Measurements from ENCODE around the gene KRTAP10-2. TPM values are rescaled to one million over a fixed set of nuclear protein-coding genes. Genes with fewer than 3 reads are reported as not detected.

The KRTAP10-2 gene
- total RNA-seq, 6 experiments from 2014 or later: not detected

GRCh38 chr21:44533891-44534627 lies 17.2 kb downstream of the KRTAP10-2 start:
- no peak overlapping the region for H3K4me3 Mint-ChIP-seq
- no peak for DNase-seq
- no peak overlapping the region for H3K27ac Mint-ChIP-seq
- H3K27me3 Mint-ChIP-seq (ENCODE audit: insufficient read depth): peaks cover 13% of the 10 kb centered on the region
- peaks cover 25% of the 10 kb centered on the region for H3K9me3 Mint-ChIP-seq
- TF ChIP-seq CTCF (IDR thresholded peaks at IDR 0.05): no peak
- H3K4me1 Mint-ChIP-seq (ENCODE audit: low read depth): no peaks in the 10 kb centered on the region
- no peaks in the 10 kb centered on the region for H3K36me3 Mint-ChIP-seq (ENCODE audit: low read depth)

- H3K9me3 Mint-ChIP-seq: peaks cover 26% of the 10 kb centered on the region
- no peak for DNase-seq
- no peak overlapping the region for H3K27ac Mint-ChIP-seq
- TF ChIP-seq CTCF (IDR thresholded peaks at IDR 0.05): no peak
- H3K27me3 Mint-ChIP-seq (ENCODE audit: insufficient read depth): peaks cover 13% of the 10 kb centered on the region
- no peaks in the 10 kb centered on the region for H3K36me3 Mint-ChIP-seq (ENCODE audit: low read depth)
- H3K4me3 Mint-ChIP-seq: no peak overlapping the region
- H3K4me1 Mint-ChIP-seq (ENCODE audit: low read depth): no peaks in the 10 kb centered on the region
These were observed 18.0 kb downstream of the KRTAP10-2 start for GRCh38 chr21:44533121-44533890.

DNA sequence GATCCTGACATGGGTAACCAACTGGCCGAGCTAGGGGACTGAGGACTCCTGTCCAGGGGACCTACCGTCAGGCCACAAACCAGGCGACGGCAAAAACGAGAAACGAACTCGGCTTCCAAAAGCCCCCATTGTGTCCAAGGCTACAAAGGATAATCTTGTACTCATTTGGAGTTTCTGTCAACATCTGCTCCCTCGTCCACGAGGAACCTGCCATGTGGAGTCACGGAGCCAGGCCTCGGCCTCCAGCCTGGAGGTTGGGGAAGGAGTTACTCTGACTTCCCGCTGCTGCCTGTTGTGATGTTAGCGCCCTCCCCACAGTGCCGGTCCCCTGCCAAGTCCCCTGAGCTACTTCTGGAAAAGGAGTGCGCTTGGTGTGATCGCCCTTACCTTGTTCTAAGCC lies 18.6 kb downstream of the KRTAP10-2 start:
- H3K4me1 Mint-ChIP-seq (ENCODE audit: low read depth): no peaks in the 10 kb centered on the region
- peaks cover 26% of the 10 kb centered on the region for H3K9me3 Mint-ChIP-seq
- H3K27me3 Mint-ChIP-seq (ENCODE audit: insufficient read depth): peaks cover 13% of the 10 kb centered on the region
- no peak overlapping the region for H3K27ac Mint-ChIP-seq
- H3K36me3 Mint-ChIP-seq (ENCODE audit: low read depth): no peaks in the 10 kb centered on the region
- no peak for DNase-seq
- no peak for TF ChIP-seq CTCF (IDR thresholded peaks at IDR 0.05)
- no peak overlapping the region for H3K4me3 Mint-ChIP-seq

GRCh38 chr21:44531606-44532564 lies 19.4 kb downstream of the KRTAP10-2 start:
- Mint-ChIP-seq H3K4me1 (ENCODE audit: low read depth) (no peaks in the 10 kb centered on the region), H3K27ac (no peak overlapping the region), H3K4me3 (no peak overlapping the region), H3K27me3 (ENCODE audit: insufficient read depth) (peaks cover 12% of the 10 kb centered on the region), H3K36me3 (ENCODE audit: low read depth) (no peaks in the 10 kb centered on the region), H3K9me3 (peaks cover 20% of the 10 kb centered on the region)
- no peak for DNase-seq
- no peak for TF ChIP-seq CTCF (IDR thresholded peaks at IDR 0.05)

DNA sequence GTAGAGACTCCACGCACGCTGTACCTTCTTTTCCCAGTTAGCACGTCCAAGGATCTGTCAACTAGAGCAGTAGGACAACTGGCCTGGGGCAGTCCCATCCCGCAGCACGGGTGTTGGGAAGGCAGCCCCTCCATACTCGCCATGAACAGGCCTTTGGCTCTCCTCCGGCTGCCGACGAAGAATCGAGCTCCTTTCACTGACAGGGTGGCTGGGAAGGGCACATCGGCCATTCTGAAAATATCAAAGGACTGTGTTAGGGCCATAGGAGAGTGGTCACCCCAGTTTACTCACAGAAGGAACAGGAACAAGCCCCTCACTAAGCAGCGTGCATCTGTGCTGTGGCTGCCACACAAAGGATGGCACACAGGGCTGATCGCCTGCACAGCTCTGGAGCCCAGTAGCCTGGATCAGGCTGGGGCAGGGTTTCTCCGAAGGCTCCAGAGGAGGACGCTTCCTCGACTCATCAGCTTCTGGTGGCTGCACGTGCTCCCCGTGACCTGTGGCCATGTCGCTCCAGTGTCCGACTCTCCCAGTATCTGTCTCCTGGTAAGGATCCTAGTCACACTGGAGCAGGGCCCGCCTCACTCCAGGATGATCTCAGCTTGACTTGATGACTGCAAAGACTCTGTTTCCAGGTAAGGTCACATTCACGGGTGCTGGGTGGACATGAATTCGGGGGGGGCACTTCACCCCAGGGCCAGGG lies 20.3 kb downstream of the KRTAP10-2 start:
- Mint-ChIP-seq H3K27me3 (ENCODE audit: insufficient read depth) (peaks cover 12% of the 10 kb centered on the region), H3K36me3 (ENCODE audit: low read depth) (no peaks in the 10 kb centered on the region), H3K4me1 (ENCODE audit: low read depth) (no peaks in the 10 kb centered on the region), H3K9me3 (peaks cover 20% of the 10 kb centered on the region), H3K27ac (no peak overlapping the region), H3K4me3 (no peak overlapping the region)
- DNase-seq: no peak
- no peak for TF ChIP-seq CTCF (IDR thresholded peaks at IDR 0.05)
